ENCODE data around the gene CACNA1G. TPM values are rescaled to one million over a fixed set of nuclear protein-coding genes. Genes with fewer than 3 reads are reported as not detected.

Gene CACNA1G
- total and polyA plus RNA-seq, 9 of the 15 experiments (the other 6 are each of a cell fraction or from before 2014, with no cell fraction given): 0.01 TPM; not detected in 8

DNA sequence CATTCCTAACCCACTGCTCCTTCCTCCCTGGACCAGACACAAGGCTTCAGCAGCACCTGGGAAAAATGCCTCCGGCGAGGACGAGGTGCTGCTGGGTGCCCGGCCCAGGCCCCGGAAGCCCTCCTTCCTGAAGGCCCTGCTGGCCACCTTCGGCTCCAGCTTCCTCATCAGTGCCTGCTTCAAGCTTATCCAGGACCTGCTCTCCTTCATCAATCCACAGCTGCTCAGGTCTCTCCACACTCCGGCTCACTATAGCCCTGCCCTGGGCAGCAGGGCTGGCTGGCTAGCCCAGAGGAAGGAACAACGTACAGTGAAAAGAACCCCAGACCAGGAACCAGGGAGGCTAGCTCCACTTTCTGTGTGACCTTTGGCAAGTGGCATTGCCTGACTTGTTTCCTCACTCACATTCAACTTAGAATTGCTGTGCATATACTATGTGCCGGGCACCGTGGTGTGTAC, 100.4 kb downstream of the CACNA1G start (continued):
- no peak for TF ChIP-seq KDM1A (IDR thresholded peaks at IDR 0.05)
- 0 out of 2 replicates have a peak, but pooled peaks have one; percentile 5 for TF ChIP-seq ZNF589 (CRISPR knock-in tag; IDR thresholded peaks at IDR 0.05; ENCODE audit: low read depth)
- no peak for TF ChIP-seq ZNF165 (CRISPR knock-in tag; IDR thresholded peaks at IDR 0.05; ENCODE audit: borderline replicate concordance)
- no peak for TF ChIP-seq TRIM24 (IDR thresholded peaks at IDR 0.05)
- TF ChIP-seq, protein P1, sequence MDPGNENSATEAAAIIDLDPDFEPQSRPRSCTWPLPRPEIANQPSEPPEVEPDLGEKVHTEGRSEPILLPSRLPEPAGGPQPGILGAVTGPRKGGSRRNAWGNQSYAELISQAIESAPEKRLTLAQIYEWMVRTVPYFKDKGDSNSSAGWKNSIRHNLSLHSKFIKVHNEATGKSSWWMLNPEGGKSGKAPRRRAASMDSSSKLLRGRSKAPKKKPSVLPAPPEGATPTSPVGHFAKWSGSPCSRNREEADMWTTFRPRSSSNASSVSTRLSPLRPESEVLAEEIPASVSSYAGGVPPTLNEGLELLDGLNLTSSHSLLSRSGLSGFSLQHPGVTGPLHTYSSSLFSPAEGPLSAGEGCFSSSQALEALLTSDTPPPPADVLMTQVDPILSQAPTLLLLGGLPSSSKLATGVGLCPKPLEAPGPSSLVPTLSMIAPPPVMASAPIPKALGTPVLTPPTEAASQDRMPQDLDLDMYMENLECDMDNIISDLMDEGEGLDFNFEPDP (CRISPR knock-in tag; IDR thresholded peaks at IDR 0.05): no peak
- TF ChIP-seq, protein P2, sequence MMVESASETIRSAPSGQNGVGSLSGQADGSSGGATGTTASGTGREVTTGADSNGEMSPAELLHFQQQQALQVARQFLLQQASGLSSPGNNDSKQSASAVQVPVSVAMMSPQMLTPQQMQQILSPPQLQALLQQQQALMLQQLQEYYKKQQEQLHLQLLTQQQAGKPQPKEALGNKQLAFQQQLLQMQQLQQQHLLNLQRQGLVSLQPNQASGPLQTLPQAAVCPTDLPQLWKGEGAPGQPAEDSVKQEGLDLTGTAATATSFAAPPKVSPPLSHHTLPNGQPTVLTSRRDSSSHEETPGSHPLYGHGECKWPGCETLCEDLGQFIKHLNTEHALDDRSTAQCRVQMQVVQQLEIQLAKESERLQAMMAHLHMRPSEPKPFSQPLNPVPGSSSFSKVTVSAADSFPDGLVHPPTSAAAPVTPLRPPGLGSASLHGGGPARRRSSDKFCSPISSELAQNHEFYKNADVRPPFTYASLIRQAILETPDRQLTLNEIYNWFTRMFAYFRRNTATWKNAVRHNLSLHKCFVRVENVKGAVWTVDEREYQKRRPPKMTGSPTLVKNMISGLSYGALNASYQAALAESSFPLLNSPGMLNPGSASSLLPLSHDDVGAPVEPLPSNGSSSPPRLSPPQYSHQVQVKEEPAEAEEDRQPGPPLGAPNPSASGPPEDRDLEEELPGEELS (CRISPR knock-in tag; IDR thresholded peaks at IDR 0.05; ENCODE audit: borderline replicate concordance): no peak
- TF ChIP-seq, protein P3, sequence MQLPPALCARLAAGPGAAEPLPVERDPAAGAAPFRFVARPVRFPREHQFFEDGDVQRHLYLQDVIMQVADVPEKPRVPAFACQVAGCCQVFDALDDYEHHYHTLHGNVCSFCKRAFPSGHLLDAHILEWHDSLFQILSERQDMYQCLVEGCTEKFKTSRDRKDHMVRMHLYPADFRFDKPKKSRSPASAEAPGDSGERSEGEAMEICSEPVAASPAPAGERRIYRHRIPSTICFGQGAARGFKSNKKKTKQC (CRISPR knock-in tag; IDR thresholded peaks at IDR 0.05): no peak
- no peak for TF ChIP-seq ZNF133 (CRISPR knock-in tag; IDR thresholded peaks at IDR 0.05)
- TF ChIP-seq NEUROD1 (IDR thresholded peaks at IDR 0.05; ENCODE audit: borderline replicate concordance, low read depth, low read length, partially characterized antibody): peak; percentile 24
- no peak for TF ChIP-seq ATF1 (CRISPR knock-in tag; IDR thresholded peaks at IDR 0.05)
- TF ChIP-seq ATF1 (tag; IDR thresholded peaks at IDR 0.05): no peak
- TF ChIP-seq, protein P4, sequence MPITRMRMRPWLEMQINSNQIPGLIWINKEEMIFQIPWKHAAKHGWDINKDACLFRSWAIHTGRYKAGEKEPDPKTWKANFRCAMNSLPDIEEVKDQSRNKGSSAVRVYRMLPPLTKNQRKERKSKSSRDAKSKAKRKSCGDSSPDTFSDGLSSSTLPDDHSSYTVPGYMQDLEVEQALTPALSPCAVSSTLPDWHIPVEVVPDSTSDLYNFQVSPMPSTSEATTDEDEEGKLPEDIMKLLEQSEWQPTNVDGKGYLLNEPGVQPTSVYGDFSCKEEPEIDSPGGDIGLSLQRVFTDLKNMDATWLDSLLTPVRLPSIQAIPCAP (CRISPR knock-in tag; IDR thresholded peaks at IDR 0.05; ENCODE audit: borderline replicate concordance): no peak
- TF ChIP-seq, protein P5, sequence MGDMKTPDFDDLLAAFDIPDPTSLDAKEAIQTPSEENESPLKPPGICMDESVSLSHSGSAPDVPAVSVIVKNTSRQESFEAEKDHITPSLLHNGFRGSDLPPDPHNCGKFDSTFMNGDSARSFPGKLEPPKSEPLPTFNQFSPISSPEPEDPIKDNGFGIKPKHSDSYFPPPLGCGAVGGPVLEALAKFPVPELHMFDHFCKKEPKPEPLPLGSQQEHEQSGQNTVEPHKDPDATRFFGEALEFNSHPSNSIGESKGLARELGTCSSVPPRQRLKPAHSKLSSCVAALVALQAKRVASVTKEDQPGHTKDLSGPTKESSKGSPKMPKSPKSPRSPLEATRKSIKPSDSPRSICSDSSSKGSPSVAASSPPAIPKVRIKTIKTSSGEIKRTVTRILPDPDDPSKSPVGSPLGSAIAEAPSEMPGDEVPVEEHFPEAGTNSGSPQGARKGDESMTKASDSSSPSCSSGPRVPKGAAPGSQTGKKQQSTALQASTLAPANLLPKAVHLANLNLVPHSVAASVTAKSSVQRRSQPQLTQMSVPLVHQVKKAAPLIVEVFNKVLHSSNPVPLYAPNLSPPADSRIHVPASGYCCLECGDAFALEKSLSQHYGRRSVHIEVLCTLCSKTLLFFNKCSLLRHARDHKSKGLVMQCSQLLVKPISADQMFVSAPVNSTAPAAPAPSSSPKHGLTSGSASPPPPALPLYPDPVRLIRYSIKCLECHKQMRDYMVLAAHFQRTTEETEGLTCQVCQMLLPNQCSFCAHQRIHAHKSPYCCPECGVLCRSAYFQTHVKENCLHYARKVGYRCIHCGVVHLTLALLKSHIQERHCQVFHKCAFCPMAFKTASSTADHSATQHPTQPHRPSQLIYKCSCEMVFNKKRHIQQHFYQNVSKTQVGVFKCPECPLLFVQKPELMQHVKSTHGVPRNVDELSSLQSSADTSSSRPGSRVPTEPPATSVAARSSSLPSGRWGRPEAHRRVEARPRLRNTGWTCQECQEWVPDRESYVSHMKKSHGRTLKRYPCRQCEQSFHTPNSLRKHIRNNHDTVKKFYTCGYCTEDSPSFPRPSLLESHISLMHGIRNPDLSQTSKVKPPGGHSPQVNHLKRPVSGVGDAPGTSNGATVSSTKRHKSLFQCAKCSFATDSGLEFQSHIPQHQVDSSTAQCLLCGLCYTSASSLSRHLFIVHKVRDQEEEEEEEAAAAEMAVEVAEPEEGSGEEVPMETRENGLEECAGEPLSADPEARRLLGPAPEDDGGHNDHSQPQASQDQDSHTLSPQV (IDR thresholded peaks at IDR 0.05): no peak
- peak; percentile 43; the same call in 1 of the 2 replicates for TF ChIP-seq RBFOX2 (IDR thresholded peaks at IDR 0.05; ENCODE audit: low read depth, low read length)
- no peak for TF ChIP-seq EGR1 (conservative IDR thresholded peaks at IDR 0.05)
- no peak for TF ChIP-seq RAD51 (IDR thresholded peaks at IDR 0.05; ENCODE audit: borderline replicate concordance, low read depth)
- TF ChIP-seq ZNF431 (CRISPR knock-in tag; IDR thresholded peaks at IDR 0.05): no peak
- 0 out of 2 replicates have a peak, but pooled peaks have one; percentile 3 for TF ChIP-seq CTBP1 (IDR thresholded peaks at IDR 0.05; ENCODE audit: borderline replicate concordance)
- TF ChIP-seq BHLHE40 (IDR thresholded peaks at IDR 0.05; ENCODE audit: low read length): no peak
- TF ChIP-seq ZFX (CRISPR knock-in tag; IDR thresholded peaks at IDR 0.05): 0 out of 2 replicates have a peak, but pooled peaks have one; percentile 26
- TF ChIP-seq ILF3 (IDR thresholded peaks at IDR 0.05; ENCODE audit: borderline replicate concordance): no peak
- no peak for TF ChIP-seq TFAM (CRISPR knock-in tag; conservative IDR thresholded peaks at IDR 0.05)
